Measurements from ENCODE around the gene PLD1.

Gene PLD1

GRCh38 chr3:171682743-171683142, 127.5 kb downstream of the PLD1 start:
- no peak overlapping the region for H3K23ac ChIP-seq (ENCODE audit: low read length)
- no peaks in the 10 kb centered on the region for H3K79me2 ChIP-seq (ENCODE audit: control insufficient read depth, insufficient read depth, low read length, poor library complexity)
- H3K79me1 ChIP-seq (ENCODE audit: low read length) = no peaks in the 10 kb centered on the region
- no peaks in the 10 kb centered on the region for H3K36me3 ChIP-seq (ENCODE audit: control insufficient read depth in 1 of 2, insufficient read depth in 2 of 2, low read length in 2 of 2)
- H2BK12ac ChIP-seq (ENCODE audit: low read length) = no peak overlapping the region
- no peak overlapping the region for H3K4ac ChIP-seq (ENCODE audit: low read depth, low read length)
- H2AK5ac ChIP-seq (ENCODE audit: low read length) = no peak overlapping the region
- H2BK5ac ChIP-seq (ENCODE audit: low read depth, low read length, poor library complexity) = no peak overlapping the region
- no peak overlapping the region for H2BK120ac ChIP-seq (ENCODE audit: insufficient read depth, low read length, poor library complexity)
- H3K27ac ChIP-seq (ENCODE audit: low read depth, low read length) = no peak overlapping the region
- no peak overlapping the region for H3K4me2 ChIP-seq (ENCODE audit: low read length)
- H4K8ac ChIP-seq (ENCODE audit: low read depth, low read length) = no peak overlapping the region
- no peak overlapping the region for H3K9ac ChIP-seq (ENCODE audit: low read length)
- H3K4me1 ChIP-seq (ENCODE audit: control insufficient read depth in 1 of 2, insufficient read depth in 2 of 2, low read length in 2 of 2) = no peaks in the 10 kb centered on the region
- H3K9me3 ChIP-seq (ENCODE audit: insufficient read depth, low read depth, low read length) = no peaks in the 10 kb centered on the region
- H3K14ac ChIP-seq (ENCODE audit: low read length) = no peak overlapping the region
- H4K12ac ChIP-seq (ENCODE audit: low read depth, low read length) = no peak overlapping the region
- no peak overlapping the region for H2AFZ ChIP-seq (ENCODE audit: insufficient read depth, low read length, poor library complexity)
- H3K18ac ChIP-seq (ENCODE audit: low read length) = no peak overlapping the region
- DNase-seq = no peak
- H3K27me3 ChIP-seq (ENCODE audit: insufficient read depth, low read length) = no peaks in the 10 kb centered on the region
- H3K4me3 ChIP-seq (ENCODE audit: low read depth, low read length) = no peak overlapping the region
- H4K91ac ChIP-seq (ENCODE audit: low read depth, low read length) = no peak overlapping the region
- no CpG with 5 or more reads among the region's 3 CpGs for WGBS (ENCODE audit: extremely low coverage, insufficient coverage, insufficient read length)

GRCh38 chr3:171680726-171681411, 129.4 kb downstream of the PLD1 start:
- Histone ChIP-seq H3K79me2 (ENCODE audit: control insufficient read depth, insufficient read depth, low read length, poor library complexity) (no peaks in the 10 kb centered on the region), H3K4me3 (ENCODE audit: low read depth, low read length) (no peak overlapping the region), H3K4me1 (ENCODE audit: control insufficient read depth in 1 of 2, insufficient read depth in 2 of 2, low read length in 2 of 2) (no peaks in the 10 kb centered on the region), H4K8ac (ENCODE audit: low read depth, low read length) (no peak overlapping the region), H3K4ac (ENCODE audit: low read depth, low read length) (no peak overlapping the region), H3K9me3 (ENCODE audit: insufficient read depth, low read depth, low read length) (no peaks in the 10 kb centered on the region), H4K12ac (ENCODE audit: low read depth, low read length) (no peak overlapping the region), H3K79me1 (ENCODE audit: low read length) (no peaks in the 10 kb centered on the region), H3K27me3 (ENCODE audit: insufficient read depth, low read length) (no peaks in the 10 kb centered on the region), H2BK120ac (ENCODE audit: insufficient read depth, low read length, poor library complexity) (no peak overlapping the region), H4K91ac (ENCODE audit: low read depth, low read length) (no peak overlapping the region), H3K4me2 (ENCODE audit: low read length) (no peak overlapping the region), H2BK5ac (ENCODE audit: low read depth, low read length, poor library complexity) (no peak overlapping the region), H3K27ac (ENCODE audit: low read depth, low read length) (no peak overlapping the region), H3K18ac (ENCODE audit: low read length) (no peak overlapping the region), H3K23ac (ENCODE audit: low read length) (no peak overlapping the region), H2AK5ac (ENCODE audit: low read length) (no peak overlapping the region), H3K14ac (ENCODE audit: low read length) (no peak overlapping the region), H2BK12ac (ENCODE audit: low read length) (no peak overlapping the region), H3K9ac (ENCODE audit: low read length) (no peak overlapping the region), H3K36me3 (ENCODE audit: control insufficient read depth in 1 of 2, insufficient read depth in 2 of 2, low read length in 2 of 2) (no peaks in the 10 kb centered on the region), H2AFZ (ENCODE audit: insufficient read depth, low read length, poor library complexity) (no peak overlapping the region)
- no peak for DNase-seq
- WGBS (ENCODE audit: extremely low coverage, insufficient coverage, insufficient read length) = no CpG with 5 or more reads among the region's 6 CpGs

GRCh38 chr3:171678971-171679492, 131.3 kb downstream of the PLD1 start:
- no peak overlapping the region for H2BK120ac ChIP-seq (ENCODE audit: insufficient read depth, low read length, poor library complexity)
- no peak overlapping the region for H3K27ac ChIP-seq (ENCODE audit: low read depth, low read length)
- no CpG with 5 or more reads among the region's 3 CpGs for WGBS (ENCODE audit: extremely low coverage, insufficient coverage, insufficient read length)
- no peaks in the 10 kb centered on the region for H3K79me2 ChIP-seq (ENCODE audit: control insufficient read depth, insufficient read depth, low read length, poor library complexity)
- H3K18ac ChIP-seq (ENCODE audit: low read length) = no peak overlapping the region
- DNase-seq = no peak
- H3K4me3 ChIP-seq (ENCODE audit: low read depth, low read length) = no peak overlapping the region
- no peaks in the 10 kb centered on the region for H3K4me1 ChIP-seq (ENCODE audit: control insufficient read depth in 1 of 2, insufficient read depth in 2 of 2, low read length in 2 of 2)
- no peak overlapping the region for H2AFZ ChIP-seq (ENCODE audit: insufficient read depth, low read length, poor library complexity)
- no peak overlapping the region for H4K8ac ChIP-seq (ENCODE audit: low read depth, low read length)
- no peak overlapping the region for H2BK12ac ChIP-seq (ENCODE audit: low read length)
- H3K79me1 ChIP-seq (ENCODE audit: low read length) = no peaks in the 10 kb centered on the region
- H2AK5ac ChIP-seq (ENCODE audit: low read length) = no peak overlapping the region
- H3K27me3 ChIP-seq (ENCODE audit: insufficient read depth, low read length) = no peaks in the 10 kb centered on the region
- no peaks in the 10 kb centered on the region for H3K36me3 ChIP-seq (ENCODE audit: control insufficient read depth in 1 of 2, insufficient read depth in 2 of 2, low read length in 2 of 2)
- H4K12ac ChIP-seq (ENCODE audit: low read depth, low read length) = no peak overlapping the region
- no peak overlapping the region for H3K9ac ChIP-seq (ENCODE audit: low read length)
- no peaks in the 10 kb centered on the region for H3K9me3 ChIP-seq (ENCODE audit: insufficient read depth, low read depth, low read length)
- H3K23ac ChIP-seq (ENCODE audit: low read length) = no peak overlapping the region
- H4K91ac ChIP-seq (ENCODE audit: low read depth, low read length) = no peak overlapping the region
- no peak overlapping the region for H3K4me2 ChIP-seq (ENCODE audit: low read length)
- H3K14ac ChIP-seq (ENCODE audit: low read length) = no peak overlapping the region
- no peak overlapping the region for H2BK5ac ChIP-seq (ENCODE audit: low read depth, low read length, poor library complexity)
- no peak overlapping the region for H3K4ac ChIP-seq (ENCODE audit: low read depth, low read length)

GRCh38 chr3:171677706-171678105, 132.6 kb downstream of the PLD1 start:
- no peaks in the 10 kb centered on the region for H3K9me3 ChIP-seq (ENCODE audit: insufficient read depth, low read depth, low read length)
- no peak overlapping the region for H4K12ac ChIP-seq (ENCODE audit: low read depth, low read length)
- H3K4ac ChIP-seq (ENCODE audit: low read depth, low read length) = no peak overlapping the region
- no peak overlapping the region for H3K18ac ChIP-seq (ENCODE audit: low read length)
- H4K8ac ChIP-seq (ENCODE audit: low read depth, low read length) = no peak overlapping the region
- no peaks in the 10 kb centered on the region for H3K27me3 ChIP-seq (ENCODE audit: insufficient read depth, low read length)
- no peak overlapping the region for H2AFZ ChIP-seq (ENCODE audit: insufficient read depth, low read length, poor library complexity)
- no peak overlapping the region for H3K23ac ChIP-seq (ENCODE audit: low read length)
- no peak overlapping the region for H3K14ac ChIP-seq (ENCODE audit: low read length)
- no peaks in the 10 kb centered on the region for H3K36me3 ChIP-seq (ENCODE audit: control insufficient read depth in 1 of 2, insufficient read depth in 2 of 2, low read length in 2 of 2)
- no peaks in the 10 kb centered on the region for H3K79me1 ChIP-seq (ENCODE audit: low read length)
- no peak overlapping the region for H4K91ac ChIP-seq (ENCODE audit: low read depth, low read length)
- no peak overlapping the region for H2BK120ac ChIP-seq (ENCODE audit: insufficient read depth, low read length, poor library complexity)
- no CpG with 5 or more reads among the region's 1 CpG for WGBS (ENCODE audit: extremely low coverage, insufficient coverage, insufficient read length)
- DNase-seq = no peak
- no peak overlapping the region for H3K27ac ChIP-seq (ENCODE audit: low read depth, low read length)
- no peaks in the 10 kb centered on the region for H3K79me2 ChIP-seq (ENCODE audit: control insufficient read depth, insufficient read depth, low read length, poor library complexity)
- no peak overlapping the region for H2BK12ac ChIP-seq (ENCODE audit: low read length)
- H3K9ac ChIP-seq (ENCODE audit: low read length) = no peak overlapping the region
- H2AK5ac ChIP-seq (ENCODE audit: low read length) = no peak overlapping the region
- H3K4me1 ChIP-seq (ENCODE audit: control insufficient read depth in 1 of 2, insufficient read depth in 2 of 2, low read length in 2 of 2) = no peaks in the 10 kb centered on the region
- H3K4me3 ChIP-seq (ENCODE audit: low read depth, low read length) = no peak overlapping the region
- no peak overlapping the region for H2BK5ac ChIP-seq (ENCODE audit: low read depth, low read length, poor library complexity)
- H3K4me2 ChIP-seq (ENCODE audit: low read length) = no peak overlapping the region
